ENCODE measurements around the gene EFEMP1.

GRCh38 chr2:55882954-55883353, 40.6 kb downstream of the EFEMP1 start:
- no peak for TF ChIP-seq CTCF (IDR thresholded peaks at IDR 0.05)
- no peak for TF ChIP-seq EP300 (IDR thresholded peaks at IDR 0.05)
- no peak for TF ChIP-seq POLR2A (IDR thresholded peaks at IDR 0.05)
- no peak for TF ChIP-seq POLR2AphosphoS5 (IDR thresholded peaks at IDR 0.05)

All from upper lobe of left lung (tissue), 4 donors.